NT2/D1 (cell line): ENCODE data around the gene ABCF2.
A peak's percentile ranks its signal among the peaks of the same experiment; 100 is the strongest.

Experiments
- SUZ12 ChIP-seq: IDR thresholded peaks from 2 replicates; pipeline ENCODE4 v1.6.1; 2011; ENCODE audit not compliant: insufficient read length, insufficient read depth; ENCODE audit errors: extremely low read depth
- YY1 ChIP-seq: IDR thresholded peaks from 2 replicates; pipeline ENCODE4 v1.6.1; 2011; ENCODE audit not compliant: insufficient read length, insufficient read depth
- ZNF274 ChIP-seq: IDR thresholded peaks from 2 replicates; pipeline ENCODE4 v1.6.1; 2011; ENCODE audit warnings: mild to moderate bottlenecking, low read depth, low read length

- TF ChIP-seq YY1 (peak; percentile 6), ZNF274 (no peak), SUZ12 (no peak)
Observed at GRCh38 chr7:151226875-151227782, at the start of gene ABCF2.
